Germinal center (tissue), 1 donor: ENCODE measurements around the gene PRPS1.
"Not testable (repeated sequence)": the region's sequence is repeated elsewhere in the genome, so short reads cannot be mapped to it uniquely, and the experiment has no call there.

Experiments used
- DNase-seq: peaks from one replicate; pipeline ENCODE4 v3.0.0; 2012; ENCODE audit warnings: mixed read lengths, low spot score

The PRPS1 gene

DNA sequence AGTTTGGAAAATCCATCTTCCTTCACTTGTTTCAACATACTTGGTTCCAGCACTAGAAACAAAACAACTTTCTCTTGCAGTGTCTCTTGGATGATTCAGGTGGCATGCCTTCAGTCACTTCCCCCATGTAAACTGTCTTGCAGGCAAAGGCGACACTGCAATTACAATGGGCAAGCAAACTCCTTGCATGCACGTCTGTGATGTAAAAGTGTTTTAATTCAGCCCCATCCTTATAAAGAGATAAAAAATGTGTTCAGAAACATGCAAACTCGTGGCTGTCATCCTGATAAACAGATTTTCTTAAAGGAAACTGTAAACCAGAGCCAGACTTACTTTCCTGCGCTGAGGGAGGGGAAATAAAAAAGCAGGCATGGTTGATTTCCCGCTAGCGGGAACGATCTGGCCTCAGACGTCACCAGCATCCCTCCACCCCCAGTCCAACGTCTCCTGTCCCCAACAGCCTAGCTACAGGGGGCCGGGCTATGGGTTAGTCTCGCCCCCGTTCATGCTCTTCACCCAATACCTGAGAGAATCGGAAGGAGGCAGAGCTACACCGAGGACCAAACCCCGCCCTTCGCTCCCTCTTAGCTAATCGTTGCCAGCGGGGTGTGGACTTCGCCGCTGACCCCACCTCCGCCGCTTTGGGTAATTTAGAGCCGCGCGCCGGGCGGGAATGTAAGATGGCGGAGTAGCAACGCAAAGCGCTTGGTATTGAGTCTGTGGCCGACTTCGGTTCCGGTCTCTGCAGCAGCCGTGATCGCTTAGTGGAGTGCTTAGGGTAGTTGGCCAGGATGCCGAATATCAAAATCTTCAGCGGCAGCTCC, at the start of gene PRPS1:
PRPS1 (plus strand) TSS at position 673 of the 824 bp plus-strand sequence; CDS start at position 792, 119 bp downstream.
- DNase-seq, result peak; percentile 90

DNA sequence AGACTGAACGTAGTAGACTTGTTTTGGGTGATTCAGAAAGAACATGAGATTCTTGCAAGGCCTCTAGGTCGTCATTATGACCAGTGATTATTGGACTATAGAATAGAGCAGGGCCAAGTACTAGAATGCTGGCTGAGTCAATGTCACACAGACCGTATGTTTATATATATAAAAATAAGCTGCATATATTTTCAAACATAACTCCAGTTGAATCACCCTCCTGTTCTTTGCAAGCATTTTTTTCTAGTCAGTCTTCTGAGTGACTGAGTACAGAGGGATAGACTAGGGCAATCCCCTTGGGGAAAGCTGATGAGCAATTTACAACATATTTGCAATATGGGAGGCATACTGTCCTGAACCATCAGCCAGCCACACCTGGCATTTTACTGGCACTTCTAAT, 48.4 kb upstream of the PRPS1 start:
- no peak for DNase-seq

DNA sequence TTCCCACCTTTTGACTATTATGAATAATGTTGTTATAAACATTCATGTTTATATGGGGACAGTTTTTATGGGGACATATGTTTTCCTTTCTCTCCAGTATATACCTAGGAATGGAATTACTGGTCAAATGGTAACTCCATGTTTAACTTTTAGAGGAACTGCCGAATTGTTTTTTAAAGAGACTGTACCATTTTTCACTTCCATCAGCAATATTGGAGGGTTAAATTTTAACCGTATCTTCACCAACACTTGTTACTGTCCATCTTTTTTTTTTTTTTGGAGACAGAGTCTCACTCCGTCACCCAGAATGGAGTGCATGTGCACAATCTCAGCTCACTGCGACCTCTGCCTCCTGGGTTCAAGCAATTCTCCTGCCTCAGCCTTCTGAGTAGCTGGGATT, 46.4 kb upstream of the PRPS1 start:
- DNase-seq, result no peak

DNA sequence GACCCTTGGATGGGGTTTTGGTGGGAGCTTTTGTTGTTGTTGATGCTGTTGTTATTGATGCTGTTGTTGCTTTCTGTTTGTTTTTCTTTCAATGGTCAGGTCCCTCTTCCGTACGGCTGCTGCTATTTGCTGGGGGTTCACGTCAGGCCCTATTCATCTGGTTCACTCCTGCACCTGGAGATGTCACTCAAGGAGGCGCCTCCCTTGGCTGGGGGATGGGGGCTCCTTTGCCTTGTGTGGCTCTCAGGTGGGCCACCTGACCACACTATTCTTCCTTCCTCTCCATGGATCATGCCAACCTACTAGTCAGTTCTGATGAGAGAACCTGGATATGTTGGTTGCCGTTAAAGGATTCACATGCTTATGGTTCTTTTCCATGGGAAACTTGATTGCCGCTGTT, 39.1 kb upstream of the PRPS1 start:
- DNase-seq, result no peak

DNA sequence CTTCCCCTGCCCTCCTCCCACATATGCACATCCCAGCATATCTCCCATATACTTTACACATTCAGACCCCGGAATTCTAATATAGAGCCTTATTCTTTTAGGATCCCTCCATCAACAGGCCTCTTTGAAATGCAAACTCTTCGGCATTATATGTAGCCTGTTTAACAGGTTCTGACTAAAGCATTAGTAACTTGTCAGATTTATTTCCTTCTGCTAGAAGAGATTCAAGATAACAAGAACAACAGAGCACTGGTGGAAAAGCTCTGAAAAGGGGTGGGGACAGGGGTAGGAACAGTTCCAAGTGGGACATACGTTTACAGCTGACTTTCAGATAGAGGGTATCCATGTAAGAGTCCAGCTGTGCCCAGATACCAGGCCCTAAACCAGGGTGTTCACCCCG, 31.7 kb upstream of the PRPS1 start:
- no peak for DNase-seq

DNA sequence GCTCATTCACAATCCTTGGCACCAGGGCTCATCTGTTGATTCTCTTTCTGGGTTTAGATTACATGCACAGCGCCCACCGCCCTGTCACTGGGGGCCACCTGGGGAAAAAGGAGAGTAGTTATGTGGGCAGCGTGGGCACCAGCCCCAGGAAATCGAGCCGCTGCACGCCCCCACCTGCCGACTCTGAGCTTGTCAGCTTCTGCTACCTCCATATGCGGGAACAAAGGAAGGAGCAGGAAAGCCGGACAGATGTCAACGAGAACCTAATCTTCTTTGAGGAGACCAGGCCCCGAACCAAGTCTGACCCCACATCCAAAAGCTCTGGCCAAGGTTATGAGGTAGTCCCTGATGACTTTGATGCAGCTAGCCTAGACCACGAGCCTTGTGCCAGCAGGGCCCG, 31.0 kb upstream of the PRPS1 start:
- no peak for DNase-seq

DNA sequence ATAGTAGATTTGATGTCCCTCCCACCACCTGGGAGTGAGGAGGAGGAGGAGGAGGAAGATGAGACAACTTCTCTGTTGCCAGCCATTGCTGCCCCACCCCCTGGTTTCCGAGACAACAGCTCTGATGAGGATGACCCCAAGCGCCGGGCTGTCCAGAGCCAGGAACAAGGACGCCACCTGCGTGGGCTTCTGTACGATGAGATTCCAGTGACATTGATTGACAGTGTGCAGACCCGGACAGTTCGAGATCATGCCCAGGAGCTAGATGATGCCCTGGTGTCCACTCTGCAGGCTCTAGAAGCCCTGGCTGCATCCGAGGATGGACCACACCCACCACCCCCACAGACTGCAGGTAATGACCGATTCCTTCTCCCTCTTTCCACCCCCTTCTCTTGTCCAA, 30.5 kb upstream of the PRPS1 start:
- DNase-seq, result no peak

DNA sequence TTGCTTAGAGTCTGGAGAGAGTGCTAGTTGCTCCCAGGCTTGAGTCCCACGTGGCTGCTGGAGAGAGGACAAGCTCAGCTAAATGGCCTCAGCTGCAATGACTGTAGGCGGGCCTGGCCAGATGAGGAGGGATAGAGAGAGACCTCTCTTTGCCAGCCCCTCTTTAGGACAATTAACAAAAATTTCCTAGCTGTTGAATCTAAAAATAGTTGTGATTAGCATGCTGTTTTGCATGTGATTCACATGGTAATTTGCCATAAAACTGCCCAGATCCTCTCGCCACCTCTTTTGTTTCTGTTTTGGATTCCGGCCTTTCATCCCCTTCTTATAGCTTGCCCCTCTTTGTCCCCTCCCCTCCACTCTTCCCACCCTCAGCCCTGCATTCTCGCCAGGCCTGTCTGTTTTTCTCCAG, 28.9 kb upstream of the PRPS1 start:
- DNase-seq, result no peak

DNA sequence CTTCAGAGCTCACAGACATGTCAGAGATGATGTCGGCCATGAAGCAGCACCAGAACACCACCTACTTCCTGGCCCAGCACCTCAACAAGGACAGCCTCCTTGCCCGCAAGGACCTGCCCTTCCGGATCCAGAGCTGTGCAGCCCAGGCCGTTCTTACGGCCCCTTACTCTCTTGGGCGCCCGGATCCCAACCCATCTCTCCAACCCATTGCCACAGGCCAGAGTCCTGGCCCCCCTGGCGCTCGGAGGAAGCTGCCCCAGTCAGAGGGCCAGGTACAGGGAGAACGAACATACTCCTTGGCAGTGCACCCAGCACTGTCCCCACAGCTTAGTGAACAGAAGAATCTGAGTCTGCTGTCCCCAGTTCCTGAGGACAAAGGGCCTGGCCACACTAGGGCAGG, 27.9 kb upstream of the PRPS1 start:
- DNase-seq, result no peak

DNA sequence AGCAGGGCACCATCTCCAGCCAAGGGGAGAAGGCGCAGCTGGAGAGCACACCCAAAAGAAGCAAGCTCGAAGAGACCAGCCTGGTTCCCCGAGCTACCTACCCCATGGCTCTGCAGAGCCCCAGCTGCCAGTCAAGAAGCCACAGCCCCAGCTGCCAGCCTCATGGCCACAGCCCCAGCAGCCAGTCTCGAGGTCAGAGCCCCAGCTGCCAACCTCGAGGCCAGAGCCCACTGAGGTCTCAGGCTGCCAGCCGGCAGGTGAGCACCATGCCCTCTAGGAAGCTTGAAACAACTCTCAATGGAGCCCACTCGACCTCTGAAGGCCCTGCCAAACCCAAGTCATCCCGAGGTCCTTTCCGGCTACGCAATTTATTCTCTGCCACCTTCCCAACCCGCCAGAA, 27.0 kb upstream of the PRPS1 start:
- no peak for DNase-seq

DNA sequence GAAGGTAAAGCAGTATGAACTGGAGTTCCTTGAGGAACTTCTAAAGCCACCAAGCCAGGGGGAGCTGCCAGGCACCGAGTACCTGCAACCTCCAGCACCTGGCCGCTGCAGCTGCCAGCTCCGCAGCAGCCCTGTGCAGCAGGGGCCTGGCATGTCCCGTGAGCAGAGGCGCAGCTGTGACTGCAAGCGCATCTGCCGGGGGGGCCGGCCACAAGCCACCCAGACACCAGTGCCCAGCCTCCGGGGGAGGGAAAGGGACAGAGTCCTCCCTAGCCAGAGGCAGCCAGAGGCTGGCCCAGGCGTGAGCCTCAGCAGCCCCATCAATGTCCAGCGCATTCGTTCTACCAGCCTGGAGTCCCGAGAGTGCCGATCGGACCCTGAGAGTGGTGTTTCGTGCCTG, 26.6 kb upstream of the PRPS1 start:
- no peak for DNase-seq

DNA sequence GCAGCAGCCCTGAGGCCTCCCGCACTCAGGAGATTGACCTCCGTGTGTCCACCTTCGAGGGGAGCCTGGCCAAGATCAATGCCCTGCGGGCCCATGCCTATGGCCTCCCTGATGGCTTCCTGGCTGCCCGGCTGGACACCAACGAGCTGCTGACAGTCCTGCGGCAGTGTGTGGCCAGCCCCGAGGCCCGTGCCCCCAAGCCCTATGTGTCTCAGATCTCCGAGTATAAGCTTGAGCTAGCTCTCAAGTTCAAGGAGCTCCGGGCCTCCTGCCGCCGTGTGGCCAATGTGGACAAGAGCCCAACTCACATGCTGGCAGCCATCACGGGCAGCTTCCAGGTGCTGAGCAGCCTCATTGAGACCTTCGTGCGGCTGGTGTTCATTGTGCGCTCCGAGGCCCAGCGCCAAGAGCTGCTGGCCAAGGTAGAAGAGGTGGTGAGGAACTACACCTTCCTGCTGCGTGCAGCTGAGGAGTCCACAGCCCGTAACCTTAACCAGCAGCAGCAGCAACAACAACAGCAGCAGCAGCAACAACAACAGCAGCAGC, 25.5 kb upstream of the PRPS1 start:
- no peak for DNase-seq

DNA sequence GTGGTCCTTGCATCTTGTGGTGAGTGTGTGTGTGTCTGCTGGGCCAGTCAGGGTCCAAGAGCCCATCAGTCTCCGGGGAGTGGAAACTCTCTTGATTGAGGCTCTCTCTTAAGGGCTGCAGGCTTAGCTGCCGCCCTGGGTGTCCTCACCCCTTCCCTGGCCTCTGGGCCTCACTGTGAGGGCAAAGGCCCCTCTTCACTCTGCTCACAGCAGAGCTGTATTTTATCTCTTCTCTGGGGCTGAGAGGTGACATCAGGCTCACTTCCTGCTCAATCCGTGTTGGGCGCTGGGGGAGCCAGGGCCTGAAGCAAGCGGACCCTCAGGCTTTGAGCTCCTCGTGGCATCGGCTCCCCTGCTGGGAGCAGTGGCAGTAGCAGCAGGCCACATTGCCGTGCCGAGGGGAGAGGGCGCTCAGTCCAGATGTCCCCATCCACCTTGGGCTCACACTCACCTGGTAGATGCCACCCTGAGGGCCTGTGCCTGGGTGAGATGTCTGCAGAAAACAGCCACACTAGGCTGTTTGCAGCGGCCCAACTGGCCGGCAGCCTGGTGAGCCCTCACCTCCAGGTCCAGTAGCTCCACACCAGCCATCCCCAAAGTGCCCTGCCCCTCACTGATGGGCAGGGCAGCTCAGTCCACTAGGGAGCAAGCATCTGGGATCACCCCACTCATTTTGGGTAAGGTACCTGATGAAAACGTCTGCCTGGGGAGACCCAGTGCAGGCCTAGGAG, 24.7 kb upstream of the PRPS1 start:
- no peak for DNase-seq

DNA sequence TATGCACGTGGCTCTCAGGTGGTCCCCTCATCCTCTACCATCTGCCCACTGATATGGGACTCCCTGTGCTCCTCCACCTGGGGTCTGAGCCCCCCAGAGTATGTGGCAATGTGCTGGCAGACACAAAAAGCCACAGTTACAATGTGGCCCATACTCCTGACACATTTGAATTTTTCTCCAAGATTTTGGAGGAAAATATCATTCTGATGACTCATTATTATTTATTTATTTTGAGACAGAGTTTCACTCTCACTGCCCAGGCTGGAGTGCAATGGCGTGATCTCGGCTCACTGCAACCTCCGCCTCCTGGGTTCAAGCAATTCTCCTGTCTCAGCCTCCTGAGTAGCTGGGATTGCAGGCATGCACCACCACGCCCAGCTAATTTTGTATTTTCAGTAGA, 19.2 kb upstream of the PRPS1 start:
- DNase-seq, result not testable (repeated sequence)

DNA sequence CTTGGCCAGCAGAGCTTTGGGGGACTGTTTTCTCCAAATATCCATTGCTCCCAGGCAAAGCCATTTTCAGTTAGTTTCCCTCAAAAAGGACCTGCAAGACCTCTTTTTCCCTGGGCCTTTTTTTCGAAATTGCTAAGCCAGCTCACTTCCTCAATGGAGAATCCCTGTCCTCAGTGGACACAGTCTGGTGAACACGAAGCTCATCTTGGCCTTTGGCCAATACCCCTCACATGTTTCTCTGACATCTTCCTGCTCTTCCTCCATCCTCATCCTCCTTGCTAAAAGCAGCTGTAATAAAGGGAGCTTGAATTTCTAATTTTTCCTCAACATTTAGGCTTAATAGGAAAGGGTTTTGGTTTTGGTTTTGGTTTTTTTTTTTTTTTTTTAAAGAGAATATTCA, 17.6 kb upstream of the PRPS1 start:
- no peak for DNase-seq

DNA sequence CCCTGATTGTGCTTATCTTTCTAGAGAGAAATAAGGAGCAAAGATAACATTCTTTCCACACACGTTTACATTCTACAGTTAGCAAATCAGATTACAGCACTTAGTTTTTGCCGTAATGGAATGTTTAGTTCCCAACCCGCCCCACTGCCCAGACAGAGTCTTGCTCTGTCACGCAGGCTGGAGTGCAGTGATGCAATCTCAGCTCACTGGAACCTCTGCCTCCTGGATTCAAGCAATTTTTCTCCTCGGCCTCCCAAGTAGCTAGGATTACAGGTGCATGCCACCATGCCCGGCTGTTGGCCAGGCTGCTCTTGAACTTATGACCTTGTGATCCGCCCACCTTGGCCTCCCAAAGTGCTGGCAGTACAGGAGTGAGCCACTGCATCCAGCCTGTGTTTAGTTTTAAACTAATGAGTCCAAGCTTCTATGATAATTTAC, 8.4 kb upstream of the PRPS1 start:
- no peak for DNase-seq

DNA sequence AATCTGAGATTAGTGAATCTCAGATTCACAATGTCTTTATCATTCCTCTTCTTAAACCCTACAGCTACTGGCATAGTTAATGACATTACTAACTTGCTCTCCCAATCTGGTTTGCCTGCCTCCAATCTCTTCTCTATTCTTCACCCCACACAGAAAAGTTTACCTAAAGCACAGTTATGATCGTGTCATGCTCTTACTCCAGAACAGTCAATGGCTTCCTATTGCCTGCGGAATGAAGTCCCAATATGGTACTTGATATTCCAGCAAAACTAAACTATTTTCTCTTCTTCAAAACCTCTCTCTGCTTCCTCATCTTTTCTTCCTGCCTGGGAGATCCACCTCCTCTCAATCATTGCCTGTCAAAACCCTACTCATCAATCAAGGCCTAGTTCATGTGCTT, 3.4 kb upstream of the PRPS1 start:
- DNase-seq, result no peak

DNA sequence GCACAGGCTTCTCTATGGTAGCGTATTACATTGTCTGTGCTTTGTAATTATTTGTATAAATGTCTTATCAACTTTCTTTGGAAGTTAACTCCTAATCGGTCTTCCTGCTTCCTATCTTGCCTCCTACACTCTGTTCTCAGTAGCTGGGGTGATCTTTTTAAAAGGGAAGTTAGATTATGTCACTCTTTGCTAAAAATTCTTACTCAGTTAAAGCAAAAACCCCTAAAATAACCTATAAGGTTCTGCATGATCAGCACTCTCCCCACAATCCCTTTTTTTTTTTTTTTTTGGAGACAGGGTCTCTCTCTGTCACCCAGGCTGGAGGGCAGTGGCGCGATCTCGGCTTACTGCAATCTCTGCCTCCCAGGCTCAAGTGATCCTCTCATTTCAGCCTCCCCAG, 2.6 kb upstream of the PRPS1 start:
- no peak for DNase-seq

DNA sequence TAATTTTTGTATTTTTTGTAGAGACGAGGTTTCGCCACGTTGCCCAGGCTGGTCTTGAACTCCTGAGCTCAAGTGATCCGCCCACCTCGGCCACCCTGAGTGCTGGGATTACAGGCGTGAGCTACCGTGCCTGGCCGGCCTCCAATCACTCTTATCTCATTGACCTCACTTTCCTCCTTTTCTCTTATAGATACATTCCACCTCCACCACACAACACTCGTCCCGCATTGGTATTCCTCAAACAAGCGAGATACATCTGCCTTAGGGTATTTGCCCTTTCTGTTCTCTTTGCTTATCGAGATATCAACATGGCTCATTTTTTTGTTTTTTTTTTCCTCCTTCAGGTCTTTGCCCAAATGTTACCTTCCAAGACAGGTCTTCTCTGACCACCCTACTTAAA, 1.8 kb upstream of the PRPS1 start:
- no peak for DNase-seq

DNA sequence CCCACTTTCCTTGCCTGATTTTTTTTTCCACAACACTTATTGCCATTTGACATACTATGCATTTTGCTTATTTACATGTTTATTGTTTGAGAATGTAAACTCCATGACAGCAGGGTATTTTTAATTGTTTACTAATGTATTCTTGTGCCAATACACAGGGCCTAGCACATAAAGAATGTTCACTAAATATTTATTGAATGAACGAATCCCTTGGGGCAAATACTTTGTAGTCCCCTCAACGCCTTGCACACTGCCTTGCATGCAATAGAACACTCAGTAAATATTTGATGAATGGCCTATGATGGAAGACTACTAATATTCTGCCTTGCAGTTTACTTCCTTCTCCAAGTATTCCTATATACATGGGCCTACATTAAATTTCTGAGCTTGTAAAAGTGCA, 1.4 kb upstream of the PRPS1 start:
- DNase-seq, result no peak

DNA sequence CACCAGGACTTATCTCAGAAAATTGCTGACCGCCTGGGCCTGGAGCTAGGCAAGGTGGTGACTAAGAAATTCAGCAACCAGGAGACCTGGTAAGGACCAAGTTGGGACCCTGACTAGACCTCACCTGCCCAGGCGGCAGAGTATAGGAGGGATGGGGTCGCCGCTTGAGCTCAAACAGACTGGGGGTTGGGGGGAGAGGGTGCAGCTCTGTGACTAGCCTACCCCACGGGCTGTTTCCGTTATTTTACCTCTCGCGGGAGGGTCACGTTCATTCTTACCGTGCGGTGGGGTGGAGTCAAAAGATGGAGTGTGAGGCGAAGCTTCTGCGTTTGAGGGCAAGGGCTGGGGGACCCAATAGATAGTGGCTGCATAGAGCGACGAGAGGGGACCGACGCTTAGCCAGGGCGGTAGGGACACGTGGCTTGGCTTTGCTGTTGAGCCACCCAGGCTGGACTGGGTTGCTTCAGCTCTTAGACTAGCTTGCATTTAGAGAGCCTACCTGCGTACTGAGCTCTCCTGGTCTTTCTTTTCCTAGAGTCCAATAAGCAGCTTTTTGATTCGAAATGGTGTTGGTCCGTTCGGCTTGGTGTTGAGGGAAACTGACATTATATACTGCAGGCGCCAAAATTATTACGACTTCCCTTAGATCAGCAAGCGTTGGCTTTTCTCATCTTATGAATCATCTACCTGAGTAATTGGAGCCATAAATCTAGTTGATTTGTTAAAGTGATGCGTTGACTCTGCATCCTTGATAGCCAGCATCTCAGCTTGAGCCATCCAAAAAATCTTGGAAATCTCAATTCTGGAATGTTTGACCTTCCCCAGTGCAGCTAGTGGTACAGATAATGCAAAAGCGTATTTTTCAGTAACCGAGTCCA, 591 bp downstream of the PRPS1 start:
- peak; percentile 52 for DNase-seq

DNA sequence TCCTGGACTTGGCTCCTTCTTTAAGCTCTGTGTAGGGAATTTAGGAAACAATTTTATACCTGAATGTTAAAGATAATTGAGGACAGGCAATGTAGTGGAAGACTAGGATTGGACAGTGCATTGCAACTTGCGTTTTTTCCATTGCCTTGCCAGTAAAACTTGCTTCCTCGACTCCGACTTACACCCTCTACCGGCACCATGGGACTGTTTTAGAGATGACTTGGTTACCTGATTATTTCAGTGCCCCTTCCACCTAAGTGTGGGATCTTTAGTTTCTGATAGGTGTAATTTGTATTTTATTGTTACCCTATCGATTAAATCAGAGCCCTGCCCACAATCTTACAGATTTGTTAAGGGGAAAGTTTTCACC, 1.2 kb downstream of the PRPS1 start:
- DNase-seq, result peak; percentile 2
